Measurements from ENCODE around the gene ANO1. TPM values are rescaled to one million over a fixed set of nuclear protein-coding genes. Genes with fewer than 3 reads are reported as not detected.

Gene ANO1
- total and polyA plus RNA-seq, 4 donors = 25.5 to 136 (median 69.8) TPM

DNA sequence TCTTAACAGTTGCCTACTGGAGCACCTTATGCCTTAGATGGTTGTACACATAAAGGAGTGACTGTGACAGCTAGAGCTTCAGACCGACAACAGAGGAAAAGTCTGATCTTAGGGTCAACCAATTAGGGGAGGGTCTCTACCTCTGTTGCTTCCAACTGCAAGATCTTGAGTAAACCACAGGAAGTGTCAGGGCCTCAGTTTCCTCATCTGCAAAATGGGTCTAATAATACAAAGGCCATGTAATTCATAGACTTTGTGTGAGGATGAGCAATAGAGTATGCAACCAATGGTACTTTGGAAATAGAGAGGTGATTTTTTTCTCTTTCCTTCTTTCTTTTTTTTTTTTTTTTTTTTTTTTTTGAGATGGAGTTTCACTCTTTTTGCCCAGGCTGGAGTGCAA is 16.4 kb upstream of the ANO1 start:
- no peak for DNase-seq
- ATAC-seq (ENCODE audit: low FRiP score) = no peak
- Histone ChIP-seq H3K4me1 (ENCODE audit: control insufficient read depth in 1 of 2, insufficient read depth in 2 of 2, low read length in 2 of 2) (no peaks in the 10 kb centered on the region), H3K27me3 (ENCODE audit: control insufficient read depth in 1 of 2, insufficient read depth in 2 of 2, low read length in 1 of 2) (no peaks in the 10 kb centered on the region), H3K9me3 (ENCODE audit: control insufficient read depth, low read length) (no peaks in the 10 kb centered on the region), H3K27ac (ENCODE audit: low read depth in 1 of 2, low read length in 2 of 2) (no peak overlapping the region), H3K4me3 (ENCODE audit: low read length in 2 of 2) (no peak overlapping the region), H3K36me3 (ENCODE audit: control insufficient read depth in 1 of 2, insufficient read depth in 2 of 2, low read length in 1 of 2) (no peaks in the 10 kb centered on the region)
- 93 to 100% methylated on average over 1 of the region's 1 CpG for WGBS, 2 donors
- intact Hi-C loops (cut with DNase I) = no loop called here

DNA sequence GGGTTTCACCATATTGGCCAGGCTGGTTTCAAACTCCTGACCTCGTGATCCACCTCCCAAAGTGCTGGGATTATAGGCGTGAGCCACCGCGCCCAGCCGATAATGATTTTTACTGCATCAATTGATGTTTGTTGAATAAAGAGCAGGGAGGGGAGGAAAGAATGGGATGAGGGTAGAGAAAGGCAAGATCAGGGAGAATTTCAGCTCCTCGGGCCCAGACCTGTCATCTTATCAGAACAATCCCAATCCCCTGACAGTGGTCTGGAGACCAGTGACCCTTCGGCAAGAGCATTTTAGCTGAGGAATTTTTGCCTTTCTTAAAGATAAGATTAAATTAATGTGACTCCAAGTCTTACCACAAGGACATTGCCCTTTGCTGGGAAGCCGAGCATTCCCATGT is 15.0 kb upstream of the ANO1 start:
- no peaks in the 10 kb centered on the region for H3K27me3 ChIP-seq (ENCODE audit: control insufficient read depth in 1 of 2, insufficient read depth in 2 of 2, low read length in 1 of 2)
- H3K27ac ChIP-seq (ENCODE audit: low read depth in 1 of 2, low read length in 2 of 2) = no peak overlapping the region
- intact Hi-C loops (cut with DNase I) = no loop called here
- H3K4me3 ChIP-seq (ENCODE audit: low read length in 2 of 2) = no peak overlapping the region
- H3K36me3 ChIP-seq (ENCODE audit: control insufficient read depth in 1 of 2, insufficient read depth in 2 of 2, low read length in 1 of 2) = no peaks in the 10 kb centered on the region
- no peaks in the 10 kb centered on the region for H3K9me3 ChIP-seq (ENCODE audit: control insufficient read depth, low read length)
- no peak for DNase-seq
- H3K4me1 ChIP-seq (ENCODE audit: control insufficient read depth in 1 of 2, insufficient read depth in 2 of 2, low read length in 2 of 2) = no peaks in the 10 kb centered on the region
- WGBS, 2 donors = 93 to 95% methylated on average over 8 of the region's 8 CpGs
- ATAC-seq (ENCODE audit: low FRiP score) = no peak

- no peak for ATAC-seq (ENCODE audit: low FRiP score)
- no peak for DNase-seq
- no peak overlapping the region for H3K4me3 ChIP-seq (ENCODE audit: low read length in 2 of 2)
- 95 to 97% methylated on average over 4 of the region's 4 CpGs for WGBS, 2 donors
- H3K27me3 ChIP-seq (ENCODE audit: control insufficient read depth in 1 of 2, insufficient read depth in 2 of 2, low read length in 1 of 2) = no peaks in the 10 kb centered on the region
- no peaks in the 10 kb centered on the region for H3K4me1 ChIP-seq (ENCODE audit: control insufficient read depth in 1 of 2, insufficient read depth in 2 of 2, low read length in 2 of 2)
- H3K27ac ChIP-seq (ENCODE audit: low read depth in 1 of 2, low read length in 2 of 2) = no peak overlapping the region
- H3K9me3 ChIP-seq (ENCODE audit: control insufficient read depth, low read length) = no peaks in the 10 kb centered on the region
- H3K36me3 ChIP-seq (ENCODE audit: control insufficient read depth in 1 of 2, insufficient read depth in 2 of 2, low read length in 1 of 2) = no peaks in the 10 kb centered on the region
- intact Hi-C loops (cut with DNase I) = no loop called here
These were observed 14.6 kb upstream of the ANO1 start for GRCh38 chr11:70063555-70063954.

DNA sequence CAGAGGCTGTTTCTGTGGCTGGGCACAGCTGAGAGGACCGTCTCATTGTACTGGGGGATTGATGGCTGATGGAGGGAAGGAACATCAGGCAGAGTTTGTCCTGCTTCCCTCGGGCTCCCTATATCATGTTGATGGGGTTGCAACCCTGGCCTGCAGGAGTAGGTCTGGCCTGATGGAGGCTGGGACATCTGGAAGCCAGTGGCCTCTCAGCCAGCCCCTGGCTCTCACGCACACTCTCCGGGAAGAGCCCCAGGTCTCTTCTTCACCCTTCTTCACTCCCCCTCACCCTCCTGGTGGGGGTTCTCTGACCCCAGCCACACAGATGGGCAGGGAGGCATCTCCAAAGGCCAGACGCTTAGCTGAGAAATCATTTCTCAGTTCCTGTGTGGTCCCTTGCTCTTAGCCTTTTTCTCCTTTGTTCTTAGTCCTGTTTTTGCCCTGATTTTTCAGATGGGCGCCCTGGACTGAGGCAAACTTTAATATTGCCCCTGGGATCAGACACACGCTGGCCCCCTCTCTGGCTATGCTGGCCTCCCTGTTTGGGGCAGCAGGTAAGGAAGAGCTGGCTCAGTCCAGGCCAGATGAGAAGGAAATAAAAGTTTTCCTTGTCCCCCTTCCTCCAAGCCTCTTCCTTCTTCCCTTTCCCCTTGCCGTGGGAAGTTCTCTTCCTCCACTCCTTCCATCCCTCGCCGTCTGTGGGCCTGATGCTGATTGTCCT is 13.9 kb upstream of the ANO1 start:
- no peaks in the 10 kb centered on the region for H3K4me1 ChIP-seq (ENCODE audit: control insufficient read depth in 1 of 2, insufficient read depth in 2 of 2, low read length in 2 of 2)
- no peak overlapping the region for H3K4me3 ChIP-seq (ENCODE audit: low read length in 2 of 2)
- H3K9me3 ChIP-seq (ENCODE audit: control insufficient read depth, low read length) = no peaks in the 10 kb centered on the region
- no peak overlapping the region for H3K27ac ChIP-seq (ENCODE audit: low read depth in 1 of 2, low read length in 2 of 2)
- H3K36me3 ChIP-seq (ENCODE audit: control insufficient read depth in 1 of 2, insufficient read depth in 2 of 2, low read length in 1 of 2) = no peaks in the 10 kb centered on the region
- ATAC-seq (ENCODE audit: low FRiP score) (no peak), DNase-seq (peak in 1 of 2 donors; percentile 2)
- no peaks in the 10 kb centered on the region for H3K27me3 ChIP-seq (ENCODE audit: control insufficient read depth in 1 of 2, insufficient read depth in 2 of 2, low read length in 1 of 2)
- 79 to 84% methylated on average over 10 of the region's 10 CpGs for WGBS, 2 donors
- intact Hi-C loops (cut with DNase I) = no loop called here

GRCh38 chr11:70064726-70065317 is 13.3 kb upstream of the ANO1 start:
- Histone ChIP-seq H3K27me3 (ENCODE audit: control insufficient read depth in 1 of 2, insufficient read depth in 2 of 2, low read length in 1 of 2) (no peaks in the 10 kb centered on the region), H3K9me3 (ENCODE audit: control insufficient read depth, low read length) (no peaks in the 10 kb centered on the region), H3K4me1 (ENCODE audit: control insufficient read depth in 1 of 2, insufficient read depth in 2 of 2, low read length in 2 of 2) (no peaks in the 10 kb centered on the region), H3K4me3 (ENCODE audit: low read length in 2 of 2) (no peak overlapping the region), H3K36me3 (ENCODE audit: control insufficient read depth in 1 of 2, insufficient read depth in 2 of 2, low read length in 1 of 2) (no peaks in the 10 kb centered on the region), H3K27ac (ENCODE audit: low read depth in 1 of 2, low read length in 2 of 2) (no peak overlapping the region)
- ATAC-seq (ENCODE audit: low FRiP score) (no peak), DNase-seq (no peak)
- intact Hi-C loops (cut with DNase I) = no loop called here
- WGBS, 2 donors = 77 to 78% methylated on average over 8 of the region's 8 CpGs

GRCh38 chr11:70065318-70066135 is 12.6 kb upstream of the ANO1 start:
- no peaks in the 10 kb centered on the region for H3K36me3 ChIP-seq (ENCODE audit: control insufficient read depth in 1 of 2, insufficient read depth in 2 of 2, low read length in 1 of 2)
- ATAC-seq (ENCODE audit: low FRiP score) (no peak), DNase-seq (peak in 1 of 2 donors; percentile 64)
- H3K4me1 ChIP-seq (ENCODE audit: control insufficient read depth in 1 of 2, insufficient read depth in 2 of 2, low read length in 2 of 2) = no peaks in the 10 kb centered on the region
- H3K27ac ChIP-seq (ENCODE audit: low read depth in 1 of 2, low read length in 2 of 2) = no peak overlapping the region
- no peaks in the 10 kb centered on the region for H3K27me3 ChIP-seq (ENCODE audit: control insufficient read depth in 1 of 2, insufficient read depth in 2 of 2, low read length in 1 of 2)
- H3K9me3 ChIP-seq (ENCODE audit: control insufficient read depth, low read length) = no peaks in the 10 kb centered on the region
- WGBS, 2 donors = 91 to 92% methylated on average over 25 of the region's 25 CpGs
- intact Hi-C loops (cut with DNase I) = no loop called here
- no peak overlapping the region for H3K4me3 ChIP-seq (ENCODE audit: low read length in 2 of 2)

GRCh38 chr11:70066136-70066520 is 12.0 kb upstream of the ANO1 start:
- intact Hi-C loops (cut with DNase I) = no loop called here
- WGBS, 2 donors = 80 to 86% methylated on average over 2 of the region's 2 CpGs
- H3K27me3 ChIP-seq (ENCODE audit: control insufficient read depth in 1 of 2, insufficient read depth in 2 of 2, low read length in 1 of 2) = no peaks in the 10 kb centered on the region
- no peaks in the 10 kb centered on the region for H3K9me3 ChIP-seq (ENCODE audit: control insufficient read depth, low read length)
- no peaks in the 10 kb centered on the region for H3K4me1 ChIP-seq (ENCODE audit: control insufficient read depth in 1 of 2, insufficient read depth in 2 of 2, low read length in 2 of 2)
- DNase-seq (peak in 1 of 2 donors; percentile 14), ATAC-seq (ENCODE audit: low FRiP score) (no peak)
- H3K4me3 ChIP-seq (ENCODE audit: low read length in 2 of 2) = no peak overlapping the region
- no peak overlapping the region for H3K27ac ChIP-seq (ENCODE audit: low read depth in 1 of 2, low read length in 2 of 2)
- no peaks in the 10 kb centered on the region for H3K36me3 ChIP-seq (ENCODE audit: control insufficient read depth in 1 of 2, insufficient read depth in 2 of 2, low read length in 1 of 2)

DNA sequence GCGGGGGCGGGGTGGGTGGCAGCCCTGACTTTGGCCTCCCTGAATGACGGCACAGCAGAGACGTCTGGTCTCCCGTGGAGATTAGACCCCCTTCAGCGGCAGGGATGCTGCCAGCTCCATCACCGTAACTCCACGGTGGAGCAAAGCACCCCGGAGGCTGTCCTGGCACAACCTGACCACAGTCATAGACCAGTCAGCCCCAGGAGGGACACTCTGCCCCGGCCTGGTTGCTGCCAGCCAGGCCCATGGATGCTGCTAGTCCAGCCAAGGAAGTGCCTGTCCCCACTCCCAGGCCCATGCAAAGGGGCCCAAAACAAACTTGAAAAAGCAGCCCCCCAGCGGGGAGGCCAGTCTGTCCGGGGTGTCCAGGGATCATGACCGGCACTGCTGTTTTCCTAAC is 11.5 kb upstream of the ANO1 start:
- no peak overlapping the region for H3K27ac ChIP-seq (ENCODE audit: low read depth in 1 of 2, low read length in 2 of 2)
- ATAC-seq (ENCODE audit: low FRiP score) (no peak), DNase-seq (peak in 1 of 2 donors; percentile 63)

More for the DNA sequence above, 11.5 kb upstream of the ANO1 start:
- H3K4me1 ChIP-seq (ENCODE audit: control insufficient read depth in 1 of 2, insufficient read depth in 2 of 2, low read length in 2 of 2) = no peaks in the 10 kb centered on the region
- H3K27me3 ChIP-seq (ENCODE audit: control insufficient read depth in 1 of 2, insufficient read depth in 2 of 2, low read length in 1 of 2) = no peaks in the 10 kb centered on the region
- intact Hi-C loops (cut with DNase I) = no loop called here
- no peak overlapping the region for H3K4me3 ChIP-seq (ENCODE audit: low read length in 2 of 2)
- 81 to 83% methylated on average over 13 of the region's 13 CpGs for WGBS, 2 donors
- H3K9me3 ChIP-seq (ENCODE audit: control insufficient read depth, low read length) = no peaks in the 10 kb centered on the region
- no peaks in the 10 kb centered on the region for H3K36me3 ChIP-seq (ENCODE audit: control insufficient read depth in 1 of 2, insufficient read depth in 2 of 2, low read length in 1 of 2)

All from aorta (tissue), 5 donors.